GM19455 (cell line): ENCODE data around the gene ANLN.

Experiments
- ATAC-seq: cut with Tn5 transposase; IDR thresholded peaks from one replicate; pipeline ENCODE4 v1.9.1; 2021; ENCODE audit not compliant: unreplicated experiment

Gene ANLN, protein sequence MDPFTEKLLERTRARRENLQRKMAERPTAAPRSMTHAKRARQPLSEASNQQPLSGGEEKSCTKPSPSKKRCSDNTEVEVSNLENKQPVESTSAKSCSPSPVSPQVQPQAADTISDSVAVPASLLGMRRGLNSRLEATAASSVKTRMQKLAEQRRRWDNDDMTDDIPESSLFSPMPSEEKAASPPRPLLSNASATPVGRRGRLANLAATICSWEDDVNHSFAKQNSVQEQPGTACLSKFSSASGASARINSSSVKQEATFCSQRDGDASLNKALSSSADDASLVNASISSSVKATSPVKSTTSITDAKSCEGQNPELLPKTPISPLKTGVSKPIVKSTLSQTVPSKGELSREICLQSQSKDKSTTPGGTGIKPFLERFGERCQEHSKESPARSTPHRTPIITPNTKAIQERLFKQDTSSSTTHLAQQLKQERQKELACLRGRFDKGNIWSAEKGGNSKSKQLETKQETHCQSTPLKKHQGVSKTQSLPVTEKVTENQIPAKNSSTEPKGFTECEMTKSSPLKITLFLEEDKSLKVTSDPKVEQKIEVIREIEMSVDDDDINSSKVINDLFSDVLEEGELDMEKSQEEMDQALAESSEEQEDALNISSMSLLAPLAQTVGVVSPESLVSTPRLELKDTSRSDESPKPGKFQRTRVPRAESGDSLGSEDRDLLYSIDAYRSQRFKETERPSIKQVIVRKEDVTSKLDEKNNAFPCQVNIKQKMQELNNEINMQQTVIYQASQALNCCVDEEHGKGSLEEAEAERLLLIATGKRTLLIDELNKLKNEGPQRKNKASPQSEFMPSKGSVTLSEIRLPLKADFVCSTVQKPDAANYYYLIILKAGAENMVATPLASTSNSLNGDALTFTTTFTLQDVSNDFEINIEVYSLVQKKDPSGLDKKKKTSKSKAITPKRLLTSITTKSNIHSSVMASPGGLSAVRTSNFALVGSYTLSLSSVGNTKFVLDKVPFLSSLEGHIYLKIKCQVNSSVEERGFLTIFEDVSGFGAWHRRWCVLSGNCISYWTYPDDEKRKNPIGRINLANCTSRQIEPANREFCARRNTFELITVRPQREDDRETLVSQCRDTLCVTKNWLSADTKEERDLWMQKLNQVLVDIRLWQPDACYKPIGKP

GRCh38 chr7:36389371-36390198, at the start of gene ANLN:
Gene ANLN, plus strand, starts transcription at chr7:36389862. Its CDS starts 165 bp downstream, at chr7:36390027.
- ATAC-seq, result peak; percentile 69

DNA sequence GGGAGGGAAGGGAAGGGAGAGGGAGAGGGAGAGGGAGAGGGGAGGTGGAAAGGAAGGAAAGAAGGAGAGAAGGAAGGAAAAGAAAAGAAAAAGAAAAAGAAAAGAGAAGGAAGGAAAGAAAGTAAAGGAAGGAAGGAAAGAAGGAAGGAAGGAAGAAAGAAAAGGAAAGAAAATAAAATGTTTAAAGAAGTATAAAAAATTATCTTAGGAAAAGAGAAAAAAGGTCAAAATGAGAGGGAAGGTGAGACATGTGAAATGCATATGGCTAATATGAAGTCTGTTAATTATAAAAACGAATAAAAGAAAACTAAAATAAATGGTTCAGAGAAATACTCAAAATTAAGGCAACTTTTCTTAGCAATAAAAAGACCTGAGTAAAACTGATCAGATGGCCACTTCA, 46.1 kb upstream of the ANLN start:
- no peak for ATAC-seq

DNA sequence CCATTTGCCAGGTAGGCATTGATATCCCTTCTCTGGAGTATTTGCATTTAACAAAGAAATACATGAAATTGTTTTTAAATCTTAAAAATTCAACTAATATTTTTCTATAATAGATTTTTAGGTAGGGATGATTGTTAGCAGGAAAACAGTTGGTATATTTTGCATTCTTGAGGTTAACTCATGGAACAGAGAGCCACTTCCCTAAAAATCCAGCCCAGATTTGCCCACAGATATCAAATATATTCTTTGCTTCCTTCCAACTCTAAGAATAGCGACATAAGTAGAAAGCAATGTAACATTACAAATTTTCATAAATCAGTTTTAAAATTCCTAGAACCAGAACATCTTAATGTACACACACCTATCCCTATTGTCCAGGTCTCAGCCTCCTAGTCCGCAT, 45.0 kb upstream of the ANLN start:
- ATAC-seq, result no peak

DNA sequence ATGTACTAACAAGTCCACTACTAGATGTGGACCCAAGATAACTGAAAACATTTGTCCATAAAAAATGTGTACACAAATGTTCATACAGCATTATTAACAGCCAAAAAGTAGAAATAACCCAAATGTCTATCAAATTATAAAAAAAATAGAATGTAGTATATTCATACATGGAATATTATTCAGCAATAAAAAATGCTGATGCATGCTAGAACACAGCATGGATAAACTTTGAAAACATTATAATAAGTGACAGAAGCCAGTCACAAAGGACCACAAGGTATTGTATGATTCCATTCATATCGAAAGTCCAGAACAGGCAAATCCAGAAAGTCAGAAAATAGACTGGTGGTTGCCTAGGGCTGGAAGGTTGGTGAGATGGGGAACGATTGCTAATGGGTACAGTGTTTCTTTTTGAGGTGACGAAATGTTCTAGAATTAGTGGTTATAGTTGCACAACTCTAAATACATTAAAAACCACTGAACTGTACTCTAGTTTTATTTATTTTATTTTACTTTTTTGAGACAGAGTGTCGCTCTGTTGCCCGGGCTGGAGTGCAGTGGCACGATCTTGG, 43.3 kb upstream of the ANLN start:
- no peak for ATAC-seq

GRCh38 chr7:36348256-36348655, 41.4 kb upstream of the ANLN start:
- ATAC-seq, result no peak

GRCh38 chr7:36348771-36349170, 40.9 kb upstream of the ANLN start:
- no peak for ATAC-seq

- ATAC-seq, result no peak
These were observed 40.0 kb upstream of the ANLN start for GRCh38 chr7:36349626-36350025.

DNA sequence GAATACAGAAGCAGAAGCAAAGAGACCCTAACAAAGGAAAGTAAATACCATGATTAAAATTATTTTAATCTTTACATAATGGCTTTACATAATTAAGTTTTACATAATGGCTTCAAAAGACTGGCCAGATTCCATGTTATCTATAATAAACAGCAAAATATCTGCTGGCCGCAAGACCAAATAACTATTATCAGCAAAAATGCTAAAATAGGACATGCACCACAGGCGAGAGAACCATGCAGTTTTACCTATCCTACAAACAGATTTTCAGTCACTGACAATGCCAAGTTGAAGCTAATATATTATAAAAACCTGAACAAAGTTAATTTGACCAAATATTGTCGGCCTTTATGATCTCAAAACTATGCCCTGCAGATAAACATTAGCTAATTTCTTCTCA, 34.2 kb upstream of the ANLN start:
- no peak for ATAC-seq

- no peak for ATAC-seq
These were observed 32.6 kb upstream of the ANLN start for GRCh38 chr7:36357054-36357453.

DNA sequence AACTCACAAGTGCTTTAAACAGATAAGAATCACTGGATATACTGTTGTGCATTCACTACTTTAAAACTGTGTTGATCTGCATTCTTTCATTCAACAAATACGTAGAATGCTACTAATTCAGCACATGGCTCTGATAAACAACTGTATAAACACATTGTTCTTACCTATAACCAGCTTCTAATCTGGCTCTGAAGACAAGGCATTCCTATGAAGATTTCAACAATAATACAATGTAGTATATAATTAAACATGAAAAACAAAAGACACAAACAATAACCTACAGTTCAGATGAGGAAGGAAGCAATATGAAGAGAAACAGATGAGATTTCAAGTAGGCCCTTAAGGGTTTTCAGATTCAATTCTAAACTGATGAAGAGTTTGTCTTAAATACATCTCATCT, 31.1 kb upstream of the ANLN start:
- ATAC-seq, result no peak

GRCh38 chr7:36360244-36360643, 29.4 kb upstream of the ANLN start:
- no peak for ATAC-seq

- ATAC-seq, result no peak
These were observed 28.4 kb upstream of the ANLN start for GRCh38 chr7:36361227-36361626.

DNA sequence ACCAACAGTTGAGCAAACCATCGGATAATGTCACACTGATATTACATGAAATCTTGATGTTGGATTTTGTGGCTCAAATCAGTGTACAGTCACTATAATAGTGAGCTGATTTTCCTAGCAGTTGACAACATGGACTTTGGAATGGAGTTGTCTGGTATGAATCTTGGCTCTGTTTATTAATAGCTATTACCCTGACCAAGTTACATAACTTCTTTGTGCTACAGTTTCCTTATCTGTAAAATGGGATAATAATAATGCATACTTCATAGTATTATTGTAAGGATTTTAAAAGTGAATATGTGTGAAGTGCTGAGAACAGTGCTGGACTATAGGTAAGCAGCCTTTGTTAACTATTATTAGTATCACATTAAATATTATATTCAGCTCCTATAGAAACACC, 26.1 kb upstream of the ANLN start:
- ATAC-seq, result no peak

DNA sequence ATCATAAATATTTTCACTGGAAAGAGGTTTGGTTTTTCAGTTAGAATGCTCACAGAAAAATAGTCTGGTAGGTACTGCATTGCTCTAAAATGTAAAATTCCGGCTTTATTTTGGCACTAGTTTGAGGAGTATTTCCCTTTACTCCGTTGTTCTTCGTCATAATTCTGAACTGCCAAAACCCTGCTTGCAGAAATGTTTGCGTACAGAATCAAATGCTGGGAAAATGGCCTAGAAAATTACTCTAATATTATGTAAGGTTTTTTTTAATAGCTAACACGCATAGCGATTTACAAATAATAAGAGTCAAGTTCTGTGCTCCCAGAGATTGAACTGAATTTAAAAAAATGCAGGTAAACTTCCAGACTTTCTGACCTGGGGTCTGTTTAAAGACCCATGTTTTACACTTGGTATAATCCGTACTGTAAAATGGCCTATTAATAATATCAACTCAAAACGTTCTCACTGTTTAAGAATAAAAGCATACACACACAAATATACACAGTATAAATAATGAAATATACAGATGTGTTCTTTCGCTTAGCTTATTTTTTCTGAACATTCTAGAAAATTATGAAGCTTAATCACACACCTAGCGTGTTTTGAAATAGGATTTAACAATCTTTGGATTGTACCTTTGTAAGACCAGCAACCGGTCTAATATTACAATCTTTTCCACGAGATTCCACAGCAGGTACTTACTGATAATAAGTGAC, 23.5 kb upstream of the ANLN start:
- no peak for ATAC-seq

DNA sequence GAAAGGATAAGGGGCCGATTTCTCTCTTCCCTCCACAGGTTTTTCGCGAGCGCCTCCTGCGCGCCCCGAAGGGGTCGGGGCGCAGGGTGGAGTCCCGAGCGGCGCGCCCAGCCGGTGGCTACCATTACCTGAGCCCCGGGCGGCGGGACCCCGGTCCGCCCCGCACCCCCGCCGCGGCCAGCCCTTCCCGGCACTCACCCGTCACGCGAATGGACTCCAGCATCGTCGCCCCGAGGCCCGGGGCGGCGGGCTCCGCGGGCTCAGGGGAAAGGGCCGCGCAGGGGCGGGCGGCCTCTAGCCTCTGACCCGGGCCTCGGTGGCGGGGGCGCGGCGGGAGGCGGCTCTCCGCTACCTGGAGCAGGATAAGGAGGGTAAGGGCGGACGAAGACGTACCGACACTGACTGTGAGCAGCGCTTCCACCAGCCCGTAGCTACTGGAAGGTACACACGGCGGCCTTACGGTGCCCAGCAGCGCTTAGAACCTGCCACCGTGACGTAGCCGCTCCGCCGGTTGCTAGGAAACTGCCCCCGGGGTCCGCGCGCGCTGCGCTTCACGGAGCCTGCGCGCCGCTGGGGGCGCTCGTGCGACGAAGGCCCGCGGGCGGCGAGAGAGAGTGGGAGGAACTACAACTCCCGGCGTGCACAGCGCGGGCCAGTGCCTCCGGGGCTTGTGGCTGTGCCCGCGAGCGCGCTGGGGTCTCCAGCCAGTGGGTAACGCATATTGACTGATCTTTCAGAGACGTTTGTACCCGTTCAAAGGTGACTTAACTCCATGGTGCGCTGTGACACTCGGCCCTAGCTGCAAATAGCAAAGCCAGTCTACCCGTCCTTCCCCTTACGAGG, 22.7 kb upstream of the ANLN start:
- ATAC-seq, result peak; percentile 99

DNA sequence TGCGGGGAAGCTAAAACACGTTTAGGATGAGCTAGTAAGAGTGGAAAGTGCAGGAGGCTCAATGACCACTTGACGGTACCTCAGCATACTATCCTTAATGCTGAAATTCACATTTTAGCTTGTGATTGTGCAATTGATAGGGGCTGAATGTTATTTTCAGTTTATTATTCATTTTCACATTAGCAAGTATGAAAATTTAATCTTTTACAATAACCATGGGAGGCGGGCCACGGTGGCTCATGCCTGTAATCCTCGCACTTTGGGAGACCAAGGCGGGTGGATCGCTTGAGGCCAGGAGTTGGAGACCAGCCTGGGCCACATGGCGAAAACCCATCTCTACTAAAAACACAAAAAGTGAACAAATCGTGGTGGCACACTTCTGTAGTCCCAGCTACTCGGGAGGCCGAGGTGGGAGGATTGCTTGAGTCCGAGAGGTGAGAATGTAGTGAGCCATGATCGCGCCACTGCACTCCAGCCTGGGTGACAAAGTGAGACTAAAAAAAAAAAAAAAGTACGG, 22.0 kb upstream of the ANLN start:
- ATAC-seq, result no peak

DNA sequence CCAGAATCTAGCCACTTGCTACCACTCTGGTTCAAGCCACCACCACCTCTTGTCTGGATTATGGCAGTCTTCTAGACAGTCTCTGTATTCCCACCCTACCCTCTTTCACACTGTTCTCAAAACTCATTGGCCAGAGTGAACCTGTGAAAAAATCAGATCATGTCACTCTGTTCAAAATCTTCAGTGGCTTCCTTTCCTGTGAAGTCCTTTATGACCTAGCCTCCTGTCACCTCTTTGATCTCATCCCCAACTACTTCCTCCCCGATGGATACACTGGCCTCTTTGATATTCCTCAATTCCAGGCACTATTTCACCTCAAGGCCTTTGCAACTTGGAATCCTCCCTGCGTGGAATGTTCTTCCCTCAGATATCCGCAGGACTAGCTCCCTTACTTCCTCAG, 21.2 kb upstream of the ANLN start:
- ATAC-seq, result no peak

GRCh38 chr7:36369171-36369570, 20.5 kb upstream of the ANLN start:
- ATAC-seq, result no peak

- no peak for ATAC-seq
These were observed 19.6 kb upstream of the ANLN start for GRCh38 chr7:36370046-36370445.
